Measurements from ENCODE around the gene COX6B2.

The COX6B2 gene

GRCh38 chr19:55347442-55348009 lies 7.0 kb downstream of the COX6B2 start (continued):
- TF ChIP-seq ZNF398 (tag by site-specific recombination; IDR thresholded peaks at IDR 0.05) = peak; percentile 91
- TF ChIP-seq ZNF530 (tag by site-specific recombination; IDR thresholded peaks at IDR 0.05; ENCODE audit: low read depth) = no peak
- no peak for TF ChIP-seq MYNN (tag by site-specific recombination; IDR thresholded peaks at IDR 0.05; ENCODE audit: borderline replicate concordance)
- TF ChIP-seq EGR2 (tag by site-specific recombination; IDR thresholded peaks at IDR 0.05; ENCODE audit: low read depth) = no peak
- TF ChIP-seq GLIS1 (tag by site-specific recombination; IDR thresholded peaks at IDR 0.05) = peak; percentile 98
- no peak for TF ChIP-seq ZNF155 (tag by site-specific recombination; IDR thresholded peaks at IDR 0.05)
- TF ChIP-seq TRIM28 (IDR thresholded peaks at IDR 0.05; ENCODE audit: borderline replicate concordance, low read length) = no peak
- peak; percentile 68 for TF ChIP-seq GLIS2 (tag by site-specific recombination; IDR thresholded peaks at IDR 0.05)
- TF ChIP-seq ZNF280C (tag by site-specific recombination; IDR thresholded peaks at IDR 0.05) = no peak
- TF ChIP-seq SETDB1 (IDR thresholded peaks at IDR 0.05; ENCODE audit: insufficient read length, low read length) = no peak
- no peak for TF ChIP-seq YY1 (tag by site-specific recombination; IDR thresholded peaks at IDR 0.05)
- TF ChIP-seq ZNF24 (tag by site-specific recombination; IDR thresholded peaks at IDR 0.05) = no peak
- TF ChIP-seq ZNF133 (tag by site-specific recombination; IDR thresholded peaks at IDR 0.05) = no peak

GRCh38 chr19:55346725-55347441 lies 7.6 kb downstream of the COX6B2 start:
- H3K4me1 ChIP-seq (ENCODE audit: control insufficient read depth, insufficient read depth, low read length) = 0 out of 2 replicates have a peak, but pooled peaks cover 3% of the 10 kb centered on the region
- no peaks in the 10 kb centered on the region for H3K9me3 ChIP-seq (ENCODE audit: control insufficient read depth, insufficient read depth, low read depth, low read length)
- peaks cover 3 to 54% of the 10 kb centered on the region in 2 experiments for H3K36me3 ChIP-seq (ENCODE audit: control insufficient read depth in 2 of 2, insufficient read depth in 1 of 2, low read length in 2 of 2)
- H3K27ac ChIP-seq (ENCODE audit: extremely low read depth, low read depth, low read length) = no peak overlapping the region
- ChIA-PET CTCF (interaction anchor here (1.9 to 3.8 kb wide), 2 partner anchors 8 to 45 kb away, joined by 6 to 22 read pairs; no protein-coding TSS in a partner anchor), POLR2A (interaction anchor here (0.5 to 7.7 kb wide), 6 partner anchors 8 to 883 kb away, joined by 3 to 95 read pairs (median 5); partner anchors contain the start of genes KMT5C and LENG9)
- TF ChIP-seq ZFHX2 (tag by site-specific recombination; conservative IDR thresholded peaks at IDR 0.05) (peak; percentile 67), KLF16 (tag by site-specific recombination; IDR thresholded peaks at IDR 0.05) (no peak), HIC1 (tag by site-specific recombination; IDR thresholded peaks at IDR 0.05) (peak; percentile 16; the same call in 1 of the 2 replicates)
- no peak overlapping the region for H3K4me3 ChIP-seq (ENCODE audit: low read depth, low read length)

Data from HEK293 (cell line).